Measurements from ENCODE around the gene FERMT3.
"Not testable (repeated sequence)": the region's sequence is repeated elsewhere in the genome, so short reads cannot be mapped to it uniquely, and the experiment has no call there.

Gene FERMT3

GRCh38 chr11:64237484-64237951, 31.0 kb downstream of the FERMT3 start:
- DNase-seq, result peak in 1 of 2 experiments; percentile 14

GRCh38 chr11:64238076-64238475, 31.6 kb downstream of the FERMT3 start:
- DNase-seq, result no peak

GRCh38 chr11:64238999-64239398, 32.5 kb downstream of the FERMT3 start:
- DNase-seq, result no peak

GRCh38 chr11:64239662-64240434, 33.3 kb downstream of the FERMT3 start:
- DNase-seq, result no peak

DNA sequence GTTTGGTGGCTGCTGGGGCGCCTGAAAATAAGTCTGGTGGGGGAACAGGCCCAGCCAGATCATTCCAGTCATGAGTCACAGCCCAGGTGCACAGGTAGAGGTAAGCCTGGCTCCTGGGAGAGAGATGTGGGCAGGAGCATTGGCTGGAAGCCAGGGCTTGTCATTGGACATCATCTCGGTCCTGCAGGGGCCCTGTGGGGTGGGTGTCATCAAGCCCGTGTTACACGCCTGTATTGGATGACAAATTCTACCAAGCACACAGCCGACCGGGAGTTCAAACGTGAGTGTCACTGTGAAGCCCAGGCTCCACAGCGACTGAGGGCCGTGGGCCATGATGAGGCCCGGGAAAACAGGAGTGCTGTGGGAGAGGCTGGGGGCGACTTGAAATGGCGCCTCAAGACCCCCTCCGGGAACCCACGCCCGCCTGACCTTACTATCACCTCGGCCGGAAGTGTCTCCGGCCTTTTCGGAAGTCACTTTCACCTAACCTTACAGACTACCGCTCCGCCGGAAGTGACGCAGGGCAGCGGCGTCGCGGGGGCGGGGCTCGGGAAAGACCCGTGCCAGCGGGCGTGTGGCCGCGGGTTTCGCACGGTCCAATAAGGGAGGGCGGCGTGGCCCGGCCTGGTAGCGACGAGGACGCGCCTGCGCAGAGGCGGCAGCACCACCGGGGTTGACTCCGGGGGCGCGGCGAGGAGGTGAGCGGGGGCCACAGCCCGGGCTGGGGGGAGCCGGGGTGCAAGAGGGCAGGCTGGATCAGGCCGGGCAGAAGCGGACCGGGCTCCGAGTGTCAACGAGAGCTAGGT, 34.1 kb downstream of the FERMT3 start, which contains the start of gene FKBP2:
Gene FKBP2, plus strand, starts transcription at position 661 of the 806 bp plus-strand sequence. CDS start 1,293 bp downstream, outside the sequence.
- DNase-seq, result peak; percentile 93 to 98

DNA sequence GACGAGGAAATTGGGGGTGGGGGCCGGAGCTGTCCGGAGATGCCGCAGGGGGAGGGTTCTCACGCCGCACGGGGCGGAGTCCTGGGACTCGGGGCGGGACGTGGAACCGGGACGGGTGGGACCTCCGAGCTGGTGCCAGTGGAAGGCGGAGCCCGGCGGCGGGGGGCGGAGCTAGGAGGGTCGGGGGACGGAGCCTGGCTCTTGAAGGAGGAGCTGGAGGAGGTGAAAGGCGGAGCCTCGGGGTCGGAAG, 34.6 kb downstream of the FERMT3 start:
- DNase-seq, result peak; percentile 97

DNA sequence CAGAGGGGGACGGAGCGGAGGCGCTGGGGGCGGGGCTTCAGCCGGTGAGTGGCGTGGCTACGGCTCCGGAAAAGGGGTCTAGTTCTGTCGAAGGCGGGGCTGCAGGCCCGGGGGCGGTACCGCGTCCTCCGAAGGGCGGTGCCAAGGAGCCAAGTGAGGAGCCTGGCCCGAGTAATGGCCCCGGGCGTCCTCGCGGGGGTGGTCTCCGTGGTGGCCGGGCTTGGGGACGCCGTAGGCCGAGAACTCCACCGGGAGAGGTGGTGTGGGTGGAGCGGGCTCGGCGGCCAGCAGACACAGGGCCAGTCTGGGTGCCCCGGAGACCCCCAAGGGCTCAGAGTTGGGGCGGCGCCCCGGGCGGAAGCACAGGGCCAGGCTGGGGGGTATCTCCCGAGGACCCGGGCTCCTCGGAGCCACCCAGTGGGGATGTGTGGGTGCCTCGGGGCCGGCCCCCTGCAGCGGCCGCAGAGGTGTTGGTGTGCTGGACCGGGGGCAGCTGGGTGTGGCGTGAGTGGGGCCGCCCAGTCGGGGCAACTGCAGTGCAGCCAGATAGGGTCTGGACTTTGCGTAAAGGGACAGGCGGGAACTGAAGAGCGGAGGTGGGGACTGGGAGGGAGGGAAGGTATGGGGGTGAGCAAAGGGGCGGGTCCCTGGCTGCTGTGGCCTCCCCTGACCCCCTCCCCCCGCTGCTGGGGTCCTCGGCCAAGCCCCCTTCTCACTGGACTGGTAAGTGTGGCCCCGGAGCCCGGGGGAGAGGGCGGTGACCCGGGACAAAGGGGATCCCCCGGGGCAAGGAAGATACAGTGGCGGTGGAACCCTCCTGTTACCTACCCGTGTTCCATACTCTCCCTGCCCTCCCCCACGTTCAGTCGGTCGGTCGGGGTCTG, 35.2 kb downstream of the FERMT3 start:
- no peak for DNase-seq

DNA sequence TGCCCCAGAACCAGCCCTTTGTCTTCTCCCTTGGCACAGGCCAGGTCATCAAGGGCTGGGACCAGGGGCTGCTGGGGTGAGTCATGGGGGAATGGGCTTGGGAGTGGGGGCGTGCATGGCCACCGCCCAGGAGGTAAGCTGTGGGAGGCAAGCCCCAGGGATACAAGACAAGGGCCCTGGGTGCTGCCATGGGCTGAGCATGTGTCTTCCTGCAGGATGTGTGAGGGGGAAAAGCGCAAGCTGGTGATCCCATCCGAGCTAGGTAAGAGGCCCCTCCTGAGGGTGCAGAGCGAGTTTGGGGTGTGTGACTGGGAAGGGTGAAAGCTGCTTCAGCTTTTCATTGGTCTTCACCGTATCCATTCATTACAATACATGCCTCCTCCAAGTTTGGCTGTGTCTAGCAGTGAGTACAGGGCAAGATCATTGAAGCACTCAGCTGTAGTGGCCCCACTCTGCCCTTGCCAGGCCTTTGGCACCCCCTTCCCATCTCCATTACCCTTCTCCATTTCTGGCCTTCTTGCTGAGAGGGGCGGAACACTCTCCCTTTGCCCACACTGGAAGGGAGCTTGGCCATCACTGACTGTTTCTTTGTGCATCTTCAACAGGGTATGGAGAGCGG, 36.8 kb downstream of the FERMT3 start:
- no peak for DNase-seq

DNA sequence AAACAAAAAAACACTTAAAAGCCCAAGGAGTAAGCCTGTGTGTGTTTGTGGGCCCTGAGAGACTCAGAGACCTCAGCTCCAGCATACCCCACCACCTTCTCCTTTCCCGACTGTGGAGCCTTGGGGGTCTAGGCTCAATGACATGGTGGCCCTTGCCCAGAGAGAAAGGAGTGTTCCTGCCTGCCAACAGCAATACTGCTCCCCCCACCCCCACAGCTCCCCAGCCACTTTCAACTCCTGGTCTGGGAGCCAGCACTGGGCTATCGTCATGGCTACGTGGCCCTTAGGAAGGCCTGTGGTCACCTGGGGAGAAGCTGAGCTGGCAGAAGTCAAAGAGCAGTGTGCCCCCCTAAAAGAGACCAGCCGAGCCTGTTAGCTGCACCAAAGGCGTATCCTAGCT, 37.6 kb downstream of the FERMT3 start:
- no peak for DNase-seq

DNA sequence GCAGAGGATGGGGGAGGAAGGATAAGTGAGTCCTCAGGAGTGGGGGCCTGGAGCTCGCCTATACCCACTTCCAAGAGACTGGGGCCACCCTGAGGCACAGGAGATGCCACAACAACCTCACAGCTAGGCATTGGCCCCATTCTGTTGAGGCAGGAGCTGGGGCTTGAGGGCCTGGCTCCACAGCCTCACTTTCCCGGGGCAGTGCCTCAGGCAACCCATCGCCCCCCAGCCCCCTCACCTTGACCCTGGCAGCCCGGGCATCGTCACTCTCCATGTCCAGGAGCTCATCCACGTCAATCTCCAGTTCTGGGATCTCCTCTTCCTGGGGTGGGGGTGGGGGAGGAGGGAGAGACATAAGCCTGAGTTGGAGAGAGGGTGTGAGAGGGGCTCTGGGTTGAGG, 38.4 kb downstream of the FERMT3 start:
- DNase-seq, result no peak

- no peak for DNase-seq
These were observed 38.9 kb downstream of the FERMT3 start for GRCh38 chr11:64245401-64245796.

- DNase-seq, result no peak
These were observed 39.5 kb downstream of the FERMT3 start for GRCh38 chr11:64245797-64246620.

GRCh38 chr11:64246621-64246870, 40.0 kb downstream of the FERMT3 start:
- DNase-seq, result not testable (repeated sequence)

DNA sequence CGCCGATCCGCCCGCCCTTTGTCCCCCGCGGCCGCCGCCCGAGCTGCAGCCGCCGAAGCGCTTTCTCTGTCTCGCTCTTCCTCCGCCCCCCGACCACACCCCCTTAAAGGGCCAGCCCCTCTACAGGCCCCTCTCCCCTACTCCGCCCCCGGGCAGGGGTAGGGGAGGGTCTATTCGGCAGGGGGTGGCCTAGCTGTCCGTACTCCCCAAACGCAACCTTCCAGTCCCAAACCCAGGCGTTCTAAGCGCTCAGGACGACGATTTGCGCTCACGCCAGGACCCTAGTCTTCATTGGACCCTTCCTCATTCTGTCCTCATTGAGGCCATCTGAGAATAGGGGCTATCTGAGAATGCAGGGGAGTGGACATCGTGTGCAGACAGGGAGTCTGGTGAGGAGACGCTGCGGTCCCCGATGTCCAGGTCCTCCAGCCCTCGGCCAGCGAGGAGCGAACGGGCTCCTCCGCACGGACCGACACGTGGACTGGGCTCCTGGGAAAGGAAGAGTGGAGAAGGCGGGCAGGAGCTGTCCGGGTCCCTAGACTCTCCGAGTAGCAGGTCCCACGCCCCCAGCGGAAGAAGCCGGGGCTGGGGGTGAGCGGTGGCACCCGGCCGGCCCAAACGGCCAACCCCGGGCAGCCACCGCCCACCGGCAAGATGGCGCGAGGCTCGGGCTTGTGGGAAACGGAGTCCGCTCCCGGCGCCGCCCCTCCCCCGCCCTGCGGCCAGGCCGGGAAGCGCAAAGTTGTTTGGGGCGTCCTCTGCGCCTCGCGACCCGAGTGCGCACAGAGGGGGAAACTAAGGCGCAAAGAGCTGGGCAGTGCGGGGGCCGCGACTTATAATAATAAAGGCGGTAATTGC, 40.6 kb downstream of the FERMT3 start, which contains the start of gene PPP1R14B:
Gene PPP1R14B, minus strand, starts transcription at position 73 of the 858 bp plus-strand sequence. CDS start 270 bp downstream, outside the sequence.
- peak; percentile 91 to 92 for DNase-seq

GRCh38 chr11:64247729-64248531, 41.4 kb downstream of the FERMT3 start:
- no peak for DNase-seq

DNA sequence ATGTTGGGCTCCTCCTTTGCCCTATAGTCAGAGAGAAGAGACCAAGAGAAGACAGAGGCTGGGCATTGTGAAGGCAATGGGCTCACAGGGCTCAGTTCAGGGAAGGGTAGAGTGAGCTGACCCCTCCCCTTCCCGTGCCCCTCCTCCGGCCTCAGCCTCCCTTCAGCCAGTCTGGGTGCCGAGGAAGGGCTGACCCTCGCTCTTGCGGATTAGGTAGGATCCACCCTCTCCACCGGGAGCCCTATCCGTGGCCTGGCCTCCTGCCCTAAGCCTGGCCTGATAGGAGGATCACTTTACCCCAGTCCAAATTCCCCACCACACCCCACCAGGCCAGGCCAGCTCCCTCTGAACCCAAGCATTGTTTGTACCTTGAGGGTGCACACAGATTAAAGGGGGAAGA, 42.1 kb downstream of the FERMT3 start:
- DNase-seq, result no peak

DNA sequence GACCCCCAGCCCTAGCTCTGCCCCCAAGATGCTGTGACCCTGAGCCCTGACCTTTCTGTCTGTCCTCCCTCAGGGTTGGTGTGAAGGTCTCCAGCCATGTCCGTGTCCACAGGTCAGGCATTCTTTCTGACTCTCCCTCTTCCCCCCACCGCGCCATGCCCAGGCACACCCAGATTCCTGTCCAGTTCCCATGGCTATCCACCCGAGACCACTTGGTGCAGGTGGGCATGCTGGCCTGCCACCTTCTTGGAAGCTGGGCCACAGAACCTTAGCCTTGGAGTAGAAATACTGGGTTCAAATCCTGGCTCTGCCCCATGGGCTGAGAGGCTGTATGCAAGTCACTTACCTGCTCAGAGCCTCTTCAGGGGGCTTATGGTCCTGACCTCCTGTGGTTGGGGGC, 42.5 kb downstream of the FERMT3 start:
- DNase-seq, result no peak

GRCh38 chr11:64249563-64250414, 43.3 kb downstream of the FERMT3 start:
- DNase-seq, result no peak

DNA sequence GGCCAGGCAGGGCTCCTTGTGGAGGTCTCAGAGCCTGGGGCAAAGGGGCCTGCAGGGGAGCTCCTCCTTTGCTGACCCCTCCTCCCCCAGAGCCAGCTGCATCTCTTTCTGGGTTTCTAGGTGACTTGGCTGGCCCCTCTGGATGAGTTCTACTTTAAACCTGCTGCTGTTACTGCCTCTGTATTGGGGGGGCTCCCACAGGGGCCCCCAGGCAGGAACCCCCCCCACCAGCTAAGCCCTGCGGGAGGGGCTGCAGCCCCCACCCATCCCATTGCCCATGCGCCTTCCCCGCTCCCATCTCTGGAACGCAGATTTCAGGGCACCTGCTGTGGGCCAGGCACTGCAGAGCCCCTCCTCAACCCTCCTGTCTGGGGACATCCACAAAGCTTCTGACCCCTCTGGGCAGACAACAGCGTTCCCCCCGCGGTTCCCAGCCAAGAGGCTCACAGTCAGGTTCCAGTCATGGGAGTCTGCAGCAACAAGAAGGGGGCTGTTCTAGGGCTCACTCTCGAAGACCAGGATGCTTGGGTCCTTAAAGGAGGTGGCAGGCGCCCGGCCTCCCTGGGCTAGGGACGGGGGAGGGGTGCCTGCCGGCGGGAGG, 44.0 kb downstream of the FERMT3 start:
- DNase-seq, result no peak
